Measurements from ENCODE around the gene OXER1.

DNA sequence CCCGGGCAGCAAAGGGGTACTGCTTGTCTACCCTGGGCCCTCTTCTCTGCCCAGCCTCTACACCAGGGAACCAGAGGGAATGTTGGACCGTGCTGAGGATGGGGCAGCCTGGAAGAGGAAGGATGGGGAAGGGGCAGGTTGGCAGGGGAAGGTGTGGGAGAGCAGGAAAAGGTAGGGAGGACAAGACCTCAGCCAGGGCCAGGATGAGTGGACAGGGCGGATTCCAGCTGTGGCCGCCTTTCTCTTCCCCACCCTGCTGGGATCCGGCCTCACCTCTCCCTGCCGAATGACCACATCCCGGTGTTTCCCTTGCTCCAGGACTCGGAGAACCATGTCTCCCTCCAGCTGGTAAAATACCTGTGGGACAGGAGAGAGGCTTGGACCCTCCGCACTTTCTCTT lies 19.6 kb upstream of the OXER1 start:
- TF ChIP-seq, protein P1, sequence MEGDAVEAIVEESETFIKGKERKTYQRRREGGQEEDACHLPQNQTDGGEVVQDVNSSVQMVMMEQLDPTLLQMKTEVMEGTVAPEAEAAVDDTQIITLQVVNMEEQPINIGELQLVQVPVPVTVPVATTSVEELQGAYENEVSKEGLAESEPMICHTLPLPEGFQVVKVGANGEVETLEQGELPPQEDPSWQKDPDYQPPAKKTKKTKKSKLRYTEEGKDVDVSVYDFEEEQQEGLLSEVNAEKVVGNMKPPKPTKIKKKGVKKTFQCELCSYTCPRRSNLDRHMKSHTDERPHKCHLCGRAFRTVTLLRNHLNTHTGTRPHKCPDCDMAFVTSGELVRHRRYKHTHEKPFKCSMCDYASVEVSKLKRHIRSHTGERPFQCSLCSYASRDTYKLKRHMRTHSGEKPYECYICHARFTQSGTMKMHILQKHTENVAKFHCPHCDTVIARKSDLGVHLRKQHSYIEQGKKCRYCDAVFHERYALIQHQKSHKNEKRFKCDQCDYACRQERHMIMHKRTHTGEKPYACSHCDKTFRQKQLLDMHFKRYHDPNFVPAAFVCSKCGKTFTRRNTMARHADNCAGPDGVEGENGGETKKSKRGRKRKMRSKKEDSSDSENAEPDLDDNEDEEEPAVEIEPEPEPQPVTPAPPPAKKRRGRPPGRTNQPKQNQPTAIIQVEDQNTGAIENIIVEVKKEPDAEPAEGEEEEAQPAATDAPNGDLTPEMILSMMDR (IDR thresholded peaks at IDR 0.05), result no peak
- TF ChIP-seq POLR2AphosphoS5 (IDR thresholded peaks at IDR 0.05), result no peak
- TF ChIP-seq POLR2A (IDR thresholded peaks at IDR 0.05), result no peak
- no peak for TF ChIP-seq EP300 (IDR thresholded peaks at IDR 0.05)
